ENCODE measurements around the gene DEDD2. TPM values are rescaled to one million over a fixed set of nuclear protein-coding genes. Genes with fewer than 3 reads are reported as not detected.

DEDD2 gene
- total and polyA plus RNA-seq, 10 of the 15 experiments (the other 5 are each of a cell fraction or from before 2014, with no cell fraction given): 2.5 to 24.7 (median 17.6) TPM

DNA sequence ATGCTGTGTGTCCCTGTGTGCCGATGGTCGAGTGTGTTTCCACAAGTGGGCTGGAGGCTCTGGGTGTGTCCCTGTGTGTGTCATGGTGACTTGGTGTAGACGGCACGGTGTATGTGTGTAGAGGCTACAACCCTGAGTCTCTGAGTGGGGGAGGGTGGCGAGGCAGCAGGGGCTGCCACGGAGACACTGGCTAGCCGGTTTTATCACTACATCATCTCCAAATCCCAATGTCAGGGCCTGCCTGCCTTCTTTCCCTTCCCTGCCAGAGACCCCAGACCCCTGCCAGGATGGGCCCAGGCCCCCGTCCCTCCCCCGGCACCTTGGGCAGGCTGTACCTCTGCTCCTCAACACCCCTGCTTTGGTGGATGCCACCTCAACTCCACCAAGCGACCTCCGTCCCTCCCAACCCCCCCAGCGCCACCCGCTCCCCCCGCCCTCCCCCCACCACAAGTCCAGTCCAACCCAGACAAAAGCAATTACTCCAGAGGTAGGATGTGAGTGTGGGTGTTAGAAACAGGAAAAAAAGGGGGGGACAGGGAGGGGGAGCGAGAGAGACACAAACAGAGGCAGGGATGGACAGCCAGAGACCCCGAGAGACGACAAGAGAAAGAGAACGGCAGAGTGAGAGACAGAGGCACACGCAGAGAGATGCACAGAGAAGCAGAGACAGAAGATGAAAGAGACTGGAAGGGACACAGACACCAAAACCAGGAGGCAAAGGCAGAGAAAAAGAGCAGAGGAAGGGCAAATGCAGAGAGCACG lies 63.6 kb downstream of the DEDD2 start:
- Histone ChIP-seq H4K20me1 (ENCODE audit: control insufficient read depth, insufficient read depth) (no peaks in the 10 kb centered on the region), H3K4me3 (0 out of 2 replicates have a peak overlapping the region, but pooled peaks have one; percentile 32), H3K9ac (ENCODE audit: control insufficient read depth, insufficient read depth, low read length) (no peak overlapping the region), H3K4me1 (ENCODE audit: control insufficient read depth, insufficient read depth, low read length) (peaks cover 9% of the 10 kb centered on the region), H3K9me3 (replicated peaks; ENCODE audit: control insufficient read depth, insufficient read depth, low read length) (no peaks in the 10 kb centered on the region), H3K79me2 (ENCODE audit: control insufficient read depth, insufficient read depth, low read length) (no peaks in the 10 kb centered on the region), H2AFZ (ENCODE audit: control insufficient read depth, low read depth, low read length) (0 out of 2 replicates have a peak overlapping the region, but pooled peaks have one; percentile 10), H3K27ac (ENCODE audit: control insufficient read depth, insufficient read depth) (no peak overlapping the region), H3K36me3 (ENCODE audit: control insufficient read depth in 2 of 2, insufficient read depth in 2 of 2, low read length in 1 of 2) (no peaks in the 10 kb centered on the region), H3K27me3 (replicated peaks in 1 of 2; ENCODE audit: control insufficient read depth in 2 of 2, insufficient read depth in 2 of 2, low read length in 1 of 2) (no peaks in the 10 kb centered on the region; a peak in 1 of 4 replicates), H3K4me2 (ENCODE audit: control insufficient read depth, insufficient read depth) (peak overlapping the region; percentile 48; the same call in 1 of the 2 replicates)
- POLR2A ChIA-PET: no interaction called here
- intact Hi-C loops (cut with micrococcal nuclease; ENCODE audit: unreplicated experiment): no loop called here
- ATAC-seq (no peak), DNase-seq (ENCODE audit: low read depth, low spot score) (no peak), FAIRE-seq (peak; percentile 13)
- RAD21 ChIA-PET (ENCODE audit: unreplicated experiment): no interaction called here
- no peak for TF ChIP-seq RUNX3 (IDR thresholded peaks at IDR 0.05; ENCODE audit: low read length)
- TF ChIP-seq, protein P1, sequence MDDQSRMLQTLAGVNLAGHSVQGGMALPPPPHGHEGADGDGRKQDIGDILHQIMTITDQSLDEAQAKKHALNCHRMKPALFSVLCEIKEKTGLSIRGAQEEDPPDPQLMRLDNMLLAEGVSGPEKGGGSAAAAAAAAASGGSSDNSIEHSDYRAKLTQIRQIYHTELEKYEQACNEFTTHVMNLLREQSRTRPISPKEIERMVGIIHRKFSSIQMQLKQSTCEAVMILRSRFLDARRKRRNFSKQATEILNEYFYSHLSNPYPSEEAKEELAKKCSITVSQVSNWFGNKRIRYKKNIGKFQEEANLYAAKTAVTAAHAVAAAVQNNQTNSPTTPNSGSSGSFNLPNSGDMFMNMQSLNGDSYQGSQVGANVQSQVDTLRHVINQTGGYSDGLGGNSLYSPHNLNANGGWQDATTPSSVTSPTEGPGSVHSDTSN (IDR thresholded peaks at IDR 0.05; ENCODE audit: insufficient replicate concordance, low read depth, low read length): no peak
- TF ChIP-seq IKZF2 (IDR thresholded peaks at IDR 0.05): no peak
- TF ChIP-seq NRF1 (conservative IDR thresholded peaks at IDR 0.05; ENCODE audit: low read depth, low read length): no peak
- no peak for TF ChIP-seq MYC (IDR thresholded peaks at IDR 0.05; ENCODE audit: insufficient read depth, insufficient read length, insufficient replicate concordance, low read length, severe bottlenecking)
- TF ChIP-seq EZH2 (IDR thresholded peaks at IDR 0.05; ENCODE audit: borderline replicate concordance, control insufficient read depth, low read depth, low read length): no peak
- TF ChIP-seq EP300 (IDR thresholded peaks at IDR 0.05; ENCODE audit: borderline replicate concordance in 1 of 2, control insufficient read depth in 1 of 2, low read depth in 2 of 2, low read length in 2 of 2): no peak
- TF ChIP-seq, protein P2, sequence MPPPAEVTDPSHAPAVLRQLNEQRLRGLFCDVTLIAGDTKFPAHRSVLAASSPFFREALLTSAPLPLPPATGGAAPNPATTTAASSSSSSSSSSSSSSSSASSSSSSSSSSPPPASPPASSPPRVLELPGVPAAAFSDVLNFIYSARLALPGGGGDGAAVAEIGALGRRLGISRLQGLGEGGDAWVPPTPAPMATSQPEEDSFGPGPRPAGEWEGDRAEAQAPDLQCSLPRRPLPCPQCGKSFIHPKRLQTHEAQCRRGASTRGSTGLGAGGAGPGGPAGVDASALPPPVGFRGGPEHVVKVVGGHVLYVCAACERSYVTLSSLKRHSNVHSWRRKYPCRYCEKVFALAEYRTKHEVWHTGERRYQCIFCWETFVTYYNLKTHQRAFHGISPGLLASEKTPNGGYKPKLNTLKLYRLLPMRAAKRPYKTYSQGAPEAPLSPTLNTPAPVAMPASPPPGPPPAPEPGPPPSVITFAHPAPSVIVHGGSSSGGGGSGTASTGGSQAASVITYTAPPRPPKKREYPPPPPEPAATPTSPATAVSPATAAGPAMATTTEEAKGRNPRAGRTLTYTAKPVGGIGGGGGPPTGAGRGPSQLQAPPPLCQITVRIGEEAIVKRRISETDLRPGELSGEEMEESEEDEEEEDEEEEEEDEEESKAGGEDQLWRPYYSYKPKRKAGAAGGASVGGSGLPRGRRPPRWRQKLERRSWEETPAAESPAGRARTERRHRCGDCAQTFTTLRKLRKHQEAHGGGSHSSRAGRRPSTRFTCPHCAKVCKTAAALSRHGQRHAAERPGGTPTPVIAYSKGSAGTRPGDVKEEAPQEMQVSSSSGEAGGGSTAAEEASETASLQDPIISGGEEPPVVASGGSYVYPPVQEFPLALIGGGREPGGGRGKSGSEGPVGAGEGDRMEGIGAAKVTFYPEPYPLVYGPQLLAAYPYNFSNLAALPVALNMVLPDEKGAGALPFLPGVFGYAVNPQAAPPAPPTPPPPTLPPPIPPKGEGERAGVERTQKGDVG (CRISPR knock-in tag; IDR thresholded peaks at IDR 0.05): no peak
- in situ Hi-C loops (cut with MboI): no loop called here
- CTCF ChIA-PET: no interaction called here
- WGBS (ENCODE audit: insufficient coverage, insufficient replicate concordance, low lambda C conversion rate, missing lambda C conversion rate): 42% methylated on average over 18 of the region's 20 CpGs
- SMC1A ChIA-PET (ENCODE audit: uncharacterized antibody, unreplicated experiment): no interaction called here
- no TSS peak for BruUV-seq (replicated peaks)

Measured in GM12878 (cell line).